ENCODE measurements around the gene CEP95.
"Not testable (repeated sequence)": the region's sequence is repeated elsewhere in the genome, so short reads cannot be mapped to it uniquely, and the experiment has no call there.

Gene CEP95

DNA sequence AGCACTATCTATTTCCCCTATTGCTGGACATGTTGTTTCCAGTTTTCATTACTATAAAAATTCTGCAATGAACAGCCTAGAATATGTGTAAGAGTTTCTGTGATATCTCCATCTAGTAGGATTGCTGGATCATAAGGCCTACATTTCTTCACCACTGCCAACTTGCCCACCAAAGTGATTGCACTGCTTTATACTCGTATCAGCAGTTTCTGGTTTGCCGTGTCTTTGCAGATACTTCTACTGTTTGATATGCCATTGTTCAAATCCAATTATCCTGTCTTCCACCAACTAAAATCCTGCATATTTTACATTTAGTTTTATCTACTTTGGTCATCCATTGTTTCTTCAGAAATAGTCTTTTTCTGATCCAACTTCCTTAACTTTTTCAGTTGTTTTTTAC lies 21.1 kb downstream of the CEP95 start:
- DNase-seq: no peak

DNA sequence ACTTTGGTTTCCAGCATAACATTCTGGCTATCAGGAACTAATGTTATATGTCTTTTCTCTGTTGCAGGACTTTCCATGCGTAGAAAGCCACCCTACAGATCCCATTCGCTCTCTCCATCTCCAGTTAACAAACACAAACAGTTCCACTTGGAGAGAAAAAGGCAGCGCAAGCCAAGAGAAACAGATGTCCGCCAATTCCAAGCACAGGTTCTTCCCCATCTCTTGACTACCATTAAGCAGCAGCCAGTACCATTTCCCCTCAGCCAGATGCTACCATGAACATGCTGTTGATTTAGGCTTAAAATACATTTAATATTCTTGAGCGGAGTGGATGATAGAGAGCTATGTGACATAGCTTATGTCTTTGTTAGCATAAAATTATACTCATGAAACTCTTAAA lies 22.4 kb downstream of the CEP95 start:
- no peak for DNase-seq

DNA sequence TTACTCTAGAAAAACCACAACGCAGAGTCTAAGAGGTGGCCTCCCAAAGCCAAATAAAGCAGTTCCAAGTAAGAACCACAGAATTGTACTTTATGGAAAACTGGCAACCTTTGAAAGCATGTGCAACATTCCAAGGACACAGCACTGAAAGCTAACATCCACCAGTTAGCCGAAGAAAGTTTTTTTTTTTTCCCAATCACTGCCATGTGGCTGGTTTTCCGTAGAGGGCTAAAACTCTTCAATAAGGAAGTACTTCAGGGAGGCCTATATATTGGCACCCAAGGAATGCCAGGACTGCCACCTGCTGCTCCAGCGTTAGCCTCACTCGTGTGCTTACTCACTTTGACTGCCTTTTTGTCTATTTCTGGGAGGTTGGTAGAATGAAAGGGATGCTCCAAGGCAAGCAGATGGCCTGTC lies 25.2 kb downstream of the CEP95 start:
- DNase-seq: no peak

DNA sequence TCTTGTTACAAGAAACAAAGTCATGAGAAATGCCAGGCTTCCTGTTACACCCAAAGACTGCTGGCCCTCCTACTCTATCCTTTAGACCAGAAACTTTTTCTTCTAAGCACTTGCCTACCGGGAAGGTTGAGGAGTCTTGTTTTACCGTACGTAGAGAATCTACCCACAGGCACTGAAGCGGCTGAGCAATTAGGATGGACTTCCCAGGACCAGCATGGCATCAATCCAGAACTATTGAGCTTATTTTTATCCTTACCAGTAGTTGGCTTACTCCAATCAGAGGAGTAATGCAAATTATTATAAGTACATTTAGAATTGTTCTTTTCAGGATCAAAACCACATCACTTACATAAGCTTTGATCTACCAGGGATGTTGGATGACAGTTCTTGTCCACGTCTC lies 25.6 kb downstream of the CEP95 start:
- DNase-seq: no peak

DNA sequence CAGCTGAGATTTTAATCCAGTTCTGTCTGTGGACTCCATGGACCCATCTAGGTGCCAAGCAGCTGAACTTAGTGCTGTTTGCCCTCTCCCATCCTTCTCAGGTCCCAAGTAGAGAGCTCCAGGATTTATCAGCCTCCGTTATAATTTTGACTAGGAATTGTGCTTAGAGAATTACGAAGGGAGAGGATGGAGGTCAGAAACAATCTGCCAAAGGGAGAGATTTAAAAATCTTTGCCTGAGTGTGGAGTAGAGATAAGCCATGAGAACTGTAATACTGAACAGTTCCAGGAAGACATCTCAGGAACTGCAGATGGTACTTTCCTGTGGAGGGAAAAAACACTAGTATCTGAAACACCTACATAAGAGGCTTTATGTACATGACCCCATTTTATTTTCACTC lies 27.0 kb downstream of the CEP95 start:
- no peak for DNase-seq

DNA sequence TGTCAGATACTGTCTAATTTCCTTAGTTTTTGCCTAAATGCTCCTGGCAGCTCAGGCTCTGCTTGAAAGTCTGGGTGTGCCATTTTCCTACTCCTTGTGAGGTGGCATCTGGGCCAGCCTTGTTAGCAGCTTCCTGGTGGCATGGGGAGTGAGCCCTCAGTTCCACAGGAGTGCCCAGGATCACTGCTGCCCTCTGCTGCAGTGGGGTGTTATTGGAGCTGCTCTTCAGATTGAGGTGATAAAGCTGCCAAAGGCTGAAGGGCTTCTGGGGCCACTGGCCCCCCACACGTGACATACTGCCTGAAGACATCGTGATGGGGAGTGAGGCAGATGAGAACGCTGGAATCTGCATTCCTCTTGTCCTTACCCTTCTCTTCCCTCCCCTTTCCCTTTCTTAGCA lies 27.4 kb downstream of the CEP95 start:
- no peak for DNase-seq

DNA sequence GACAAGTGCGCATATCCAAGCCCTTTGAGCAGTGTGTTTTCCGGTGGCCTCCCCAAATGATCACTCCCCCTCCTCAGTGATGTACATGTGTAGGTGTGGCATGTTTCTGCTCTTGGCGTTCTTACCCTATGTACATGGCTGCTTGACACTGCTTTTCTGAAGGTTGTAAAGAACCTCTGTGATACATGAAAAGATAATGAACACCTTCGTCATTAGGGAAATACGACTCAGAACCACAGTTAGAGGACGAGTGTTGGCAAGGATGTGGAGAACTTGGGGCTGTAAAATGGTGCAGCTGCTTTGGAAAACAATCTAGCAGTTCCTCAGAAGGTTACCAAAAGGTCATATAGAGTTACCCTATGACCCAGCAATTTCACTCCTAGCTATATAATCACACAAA lies 28.6 kb downstream of the CEP95 start:
- no peak for DNase-seq

DNA sequence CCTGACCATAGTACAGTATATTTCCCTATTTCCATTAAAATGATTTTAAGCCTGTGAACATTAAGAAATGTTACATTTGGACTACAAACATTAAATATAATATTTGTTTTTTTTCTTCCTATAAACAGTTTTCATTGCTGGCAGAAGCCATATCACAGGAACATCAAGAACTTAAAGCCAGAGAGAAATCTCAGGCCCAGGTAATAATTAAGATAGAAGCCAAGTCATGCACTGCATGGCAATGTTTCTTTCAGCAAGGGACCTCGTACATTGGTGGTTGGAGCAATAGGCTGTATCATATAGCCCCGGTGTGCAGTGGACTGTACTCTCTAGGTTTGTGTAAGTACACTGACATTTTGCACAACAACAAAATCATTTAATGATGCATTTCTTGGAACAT lies 30.1 kb downstream of the CEP95 start:
- DNase-seq: no peak

DNA sequence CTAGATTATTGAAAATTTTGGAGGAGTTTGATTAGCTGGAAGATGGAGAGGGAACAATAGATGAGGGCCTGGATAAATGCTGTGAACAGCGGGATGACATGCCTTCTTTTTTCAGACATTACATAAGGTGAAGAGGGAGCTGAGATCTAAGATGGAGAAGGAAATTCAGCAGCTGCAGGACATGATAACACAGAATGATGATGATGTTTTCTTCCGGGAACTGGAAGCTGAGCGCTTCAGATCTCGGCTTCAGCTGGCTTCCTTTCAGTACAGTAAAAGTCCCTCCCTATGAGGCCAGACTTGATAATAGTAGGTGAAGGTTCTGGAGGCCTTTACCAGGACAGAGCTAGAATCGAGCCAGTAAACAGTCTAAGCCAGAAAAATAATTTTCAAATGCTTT lies 30.7 kb downstream of the CEP95 start:
- no peak for DNase-seq

DNA sequence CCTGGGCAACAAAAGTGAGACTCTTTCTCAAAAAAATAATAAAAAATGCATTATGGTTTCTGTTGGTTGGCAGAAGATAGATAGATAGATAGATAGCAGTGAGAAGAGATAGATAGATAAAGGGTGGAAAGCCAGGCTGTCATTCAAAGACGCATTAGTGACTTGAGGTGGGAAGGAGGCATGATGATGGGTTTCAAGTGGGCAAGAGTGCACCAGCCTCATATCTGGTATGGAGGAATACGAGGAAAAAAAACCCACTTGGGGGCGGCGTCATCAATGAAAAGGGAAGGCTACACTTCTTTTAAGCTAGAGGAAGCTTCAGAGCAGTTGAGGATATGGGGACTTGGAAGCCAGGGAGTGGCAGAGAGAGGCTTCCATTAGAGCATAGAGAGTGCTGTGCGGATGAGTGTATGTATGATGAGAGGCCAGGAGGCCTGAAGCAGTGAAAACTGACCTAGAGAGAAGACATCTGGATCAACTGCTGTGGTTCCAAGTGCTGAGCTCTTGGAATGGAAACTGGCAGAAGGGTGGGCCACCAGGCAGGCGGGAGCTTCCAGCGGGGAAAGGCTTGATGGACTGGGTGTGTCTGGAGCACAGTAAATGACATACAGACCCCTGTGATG lies 31.8 kb downstream of the CEP95 start:
- no peak for DNase-seq

DNA sequence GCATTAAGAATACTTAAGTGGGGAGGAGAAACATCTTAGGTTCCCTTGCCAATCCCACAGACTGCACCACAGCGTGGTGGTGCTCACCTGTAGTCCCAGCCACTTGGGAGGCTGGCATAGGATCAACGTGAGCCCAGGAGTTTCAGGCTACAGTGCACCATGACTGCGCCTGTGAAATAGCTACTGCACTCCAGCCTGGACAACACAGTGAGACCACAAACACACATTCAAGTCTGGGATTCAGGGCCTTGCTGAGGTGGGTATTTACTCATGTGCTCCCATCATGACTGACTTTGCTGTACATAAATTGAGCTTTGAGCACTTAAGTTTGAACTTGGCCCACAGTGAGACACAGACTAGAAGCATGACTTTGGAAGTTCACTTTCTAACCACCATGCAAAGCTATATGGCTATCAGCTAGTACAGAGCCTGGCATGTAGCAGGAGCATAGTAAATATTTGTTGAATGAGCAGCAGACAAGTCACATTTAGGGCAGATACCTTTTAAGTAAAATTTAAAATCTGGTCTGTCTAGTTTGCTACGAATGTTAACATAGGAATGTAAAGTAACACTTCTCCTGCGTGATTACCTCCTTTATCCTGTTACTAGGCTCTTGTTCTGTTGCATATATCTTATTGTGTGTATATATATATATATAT lies 33.5 kb downstream of the CEP95 start:
- no peak for DNase-seq

DNA sequence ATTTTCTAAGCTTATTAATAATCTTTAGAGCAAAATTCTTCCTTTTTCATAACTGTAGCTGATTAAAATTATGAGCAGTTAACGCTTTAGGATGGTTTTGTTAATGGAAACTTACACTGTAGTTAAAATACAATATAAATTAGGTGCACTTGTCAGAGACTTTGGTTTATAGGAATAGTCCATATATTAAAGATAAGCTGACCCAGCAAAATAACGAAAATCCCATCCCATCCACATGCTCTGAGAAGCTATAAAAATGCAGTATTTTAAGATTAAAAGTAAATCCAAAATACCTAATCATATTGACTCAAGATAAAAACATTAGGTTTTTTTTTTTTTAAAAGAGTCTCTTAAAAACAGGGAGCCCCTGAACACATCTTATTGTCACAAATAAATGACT lies 38.0 kb downstream of the CEP95 start:
- DNase-seq: no peak

DNA sequence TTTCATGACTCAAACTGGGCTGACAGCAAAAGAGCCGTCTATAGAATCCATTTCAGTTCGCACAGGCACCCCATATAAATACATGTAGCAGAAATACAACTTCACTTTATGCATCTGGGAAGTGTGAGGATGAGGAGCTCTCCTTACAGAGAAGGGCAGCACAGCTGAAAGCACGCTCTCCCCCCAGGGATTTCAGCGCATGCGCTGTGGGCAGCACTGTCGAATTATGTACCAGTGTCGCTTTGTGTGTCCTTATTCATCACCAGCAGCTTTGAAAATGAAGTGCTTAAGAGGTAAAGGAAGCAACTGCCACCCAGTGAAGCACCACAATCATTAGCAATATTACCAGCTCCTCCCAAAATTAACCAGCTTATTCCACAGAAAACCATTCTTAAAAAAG lies 39.9 kb downstream of the CEP95 start:
- DNase-seq: peak; percentile 15

DNA sequence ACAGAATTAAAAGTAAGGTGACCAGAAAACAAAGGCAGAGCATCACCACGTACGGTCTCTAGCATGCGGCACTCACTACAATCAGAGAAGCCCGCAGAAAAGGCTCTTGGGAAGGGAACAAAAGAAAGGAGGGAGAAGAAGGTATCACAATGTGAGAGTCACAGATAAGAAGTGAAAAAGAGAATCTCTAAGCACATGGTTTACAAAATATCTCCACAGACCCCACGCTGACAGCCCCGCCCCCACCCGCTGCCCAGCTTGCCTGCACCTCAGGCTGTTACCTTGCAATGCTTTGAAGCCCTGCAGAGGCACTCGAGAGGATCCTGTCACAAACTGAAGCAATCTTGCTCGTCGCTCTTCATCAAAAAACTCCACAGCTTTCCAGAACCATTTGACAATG lies 40.5 kb downstream of the CEP95 start:
- DNase-seq: no peak

DNA sequence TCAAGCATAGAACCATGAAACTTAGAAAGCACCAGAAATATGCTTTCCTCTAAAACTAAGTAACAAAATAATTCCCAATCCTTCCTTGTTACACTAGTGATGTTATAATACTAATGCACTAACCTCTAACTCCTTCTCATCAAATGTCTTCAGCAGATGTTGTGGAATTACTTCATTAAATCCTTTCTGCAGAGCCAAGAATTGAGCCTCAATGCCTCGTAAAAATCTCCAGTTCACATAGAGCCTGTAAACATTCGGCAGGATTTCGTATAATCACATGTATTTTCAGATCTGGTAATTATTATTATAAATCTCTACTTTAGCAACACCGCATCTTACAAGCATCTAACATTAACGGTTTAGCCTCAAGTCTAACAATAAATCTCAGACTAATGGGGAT lies 44.7 kb downstream of the CEP95 start:
- no peak for DNase-seq

DNA sequence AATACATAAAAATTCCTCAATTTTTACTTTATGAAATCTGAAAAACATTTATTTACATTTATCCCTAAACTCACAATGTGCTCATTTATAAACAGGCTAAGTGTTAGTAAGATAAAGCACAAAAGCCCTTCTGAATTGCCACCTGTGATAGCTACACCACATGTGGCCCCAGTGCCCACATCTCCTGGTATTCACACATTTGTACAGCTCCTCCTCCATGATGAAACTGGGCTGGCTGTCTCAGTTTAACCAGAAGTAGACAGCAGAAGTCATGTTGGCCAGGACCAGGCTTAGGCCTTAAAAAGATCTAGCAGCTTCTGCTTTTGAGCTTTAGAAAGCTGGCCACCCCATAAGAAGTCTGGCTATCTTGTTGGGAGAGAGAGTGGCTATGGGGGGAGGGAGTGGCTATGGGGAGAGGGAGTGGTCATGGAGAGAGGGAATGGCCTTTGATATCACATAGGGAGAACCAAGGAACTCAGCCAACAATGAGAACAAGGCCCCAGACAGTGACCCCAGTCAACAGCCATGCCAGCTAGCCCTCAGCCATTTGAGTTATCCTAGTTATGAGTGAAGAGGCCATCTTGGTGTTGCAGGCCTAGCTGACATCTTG lies 47.4 kb downstream of the CEP95 start:
- no peak for DNase-seq

DNA sequence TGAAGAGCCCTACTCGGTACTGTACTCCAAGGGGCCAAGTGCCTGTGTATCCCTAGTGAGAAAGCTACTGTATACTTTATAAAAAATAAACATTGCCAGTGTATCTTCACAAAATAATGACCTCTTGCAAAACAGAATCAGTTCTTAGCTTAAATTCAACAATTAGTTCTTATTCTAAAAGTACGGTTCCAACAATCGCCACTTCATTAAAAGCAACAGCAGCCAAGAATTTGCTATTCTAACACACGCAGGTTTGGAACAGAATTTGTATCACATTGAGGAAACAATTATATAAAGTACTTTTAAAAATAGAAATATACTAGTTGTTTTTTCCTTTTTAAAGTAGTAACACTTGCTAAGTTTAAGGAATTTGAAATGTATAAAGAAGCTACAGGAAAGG lies 48.5 kb downstream of the CEP95 start:
- DNase-seq: no peak

DNA sequence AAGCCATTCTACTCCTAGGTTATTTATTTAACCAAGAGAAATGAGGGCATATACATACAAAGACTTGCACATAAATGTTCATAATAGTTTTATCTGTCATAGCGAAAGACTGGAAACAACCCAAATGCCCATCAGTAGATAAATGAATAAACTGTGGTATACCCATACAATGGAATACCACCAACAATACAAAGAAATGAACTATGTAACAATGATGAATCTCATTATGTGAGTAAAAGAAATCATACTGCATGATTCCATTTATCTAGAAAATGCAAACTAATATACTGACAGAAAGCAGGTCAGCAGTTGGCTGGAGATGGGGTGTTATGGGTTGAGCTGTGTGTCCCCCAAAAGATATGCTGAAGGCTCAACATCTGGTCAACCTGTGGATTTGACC lies 57.3 kb downstream of the CEP95 start:
- no peak for DNase-seq

DNA sequence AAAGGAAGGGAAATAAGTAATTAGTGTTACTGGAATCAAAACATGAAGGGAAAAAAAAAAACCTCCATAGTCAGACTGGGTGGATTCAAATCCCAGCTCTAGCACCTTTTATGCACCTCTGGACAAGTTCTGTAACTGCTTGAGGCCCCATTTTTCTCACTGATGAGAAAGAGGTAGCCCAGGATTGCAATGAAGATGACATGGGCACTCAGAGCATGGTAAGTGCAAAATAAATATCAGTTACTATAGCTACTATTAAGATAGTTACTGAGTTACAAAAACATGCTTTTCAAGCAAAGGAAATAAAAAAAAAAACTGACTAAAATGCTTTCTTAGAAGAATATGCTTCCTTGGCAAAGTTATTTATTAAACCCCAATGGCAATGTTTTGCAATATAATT lies 58.8 kb downstream of the CEP95 start:
- DNase-seq: no peak

DNA sequence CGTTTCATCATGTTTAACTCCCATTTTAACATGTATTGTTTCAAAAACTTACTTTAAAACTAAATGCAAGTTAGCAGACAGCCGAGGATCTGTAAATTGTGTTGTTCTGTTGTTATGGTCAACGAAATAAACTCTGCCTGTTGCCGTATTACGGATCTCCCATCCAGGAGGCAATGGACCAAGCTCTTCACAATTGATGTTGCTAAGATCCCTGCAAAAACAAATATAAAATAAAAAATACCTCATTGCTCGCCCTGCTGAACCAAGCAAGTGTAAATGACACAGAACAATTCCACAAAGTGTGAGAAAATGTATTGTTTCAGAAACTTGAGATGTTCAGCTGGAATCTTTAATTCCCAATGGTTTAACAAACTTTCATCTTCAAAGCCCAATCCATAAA lies 65.0 kb downstream of the CEP95 start:
- no peak for DNase-seq

DNA sequence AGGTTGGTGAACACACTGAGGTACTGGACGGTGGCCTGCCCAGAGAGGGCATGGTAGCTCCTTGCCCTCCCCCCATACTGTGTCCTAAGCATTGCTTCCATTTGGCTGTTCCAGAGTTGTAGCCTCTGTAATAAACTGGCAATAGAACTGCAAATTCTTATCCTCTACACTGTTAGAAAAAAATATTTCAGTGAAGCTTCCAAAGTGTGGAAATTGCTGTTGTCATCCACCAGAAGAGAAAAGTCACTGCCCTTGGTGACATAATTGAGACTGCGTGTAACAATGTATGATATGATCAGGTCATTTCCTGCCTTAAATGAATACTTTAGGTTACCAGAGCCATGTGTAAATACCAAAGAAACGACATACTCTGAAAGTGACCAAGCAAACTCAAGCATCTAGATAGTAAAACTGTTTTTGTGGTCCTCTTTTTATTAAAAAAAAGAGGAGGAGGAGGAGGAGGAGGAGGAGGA lies 65.9 kb downstream of the CEP95 start:
- no peak for DNase-seq

DNA sequence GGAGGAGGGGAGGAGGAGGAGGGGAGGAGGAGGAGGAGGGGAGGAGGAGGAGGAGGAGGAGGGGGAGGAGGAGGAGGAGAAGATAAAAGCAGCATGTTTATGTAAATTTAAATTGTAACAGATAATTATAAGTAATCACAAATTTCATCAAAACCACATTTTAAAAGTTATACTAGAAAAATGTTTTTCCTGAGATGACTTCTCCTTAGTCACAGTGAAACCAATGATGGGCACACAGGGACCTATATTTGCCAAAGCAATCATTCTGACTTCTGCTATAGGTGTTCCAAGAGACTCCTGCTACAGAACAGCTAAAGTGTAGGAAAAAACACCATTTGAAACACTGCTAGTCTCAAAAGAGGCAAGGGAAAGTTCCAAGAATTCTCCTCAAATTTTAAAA lies 66.4 kb downstream of the CEP95 start:
- no peak for DNase-seq

DNA sequence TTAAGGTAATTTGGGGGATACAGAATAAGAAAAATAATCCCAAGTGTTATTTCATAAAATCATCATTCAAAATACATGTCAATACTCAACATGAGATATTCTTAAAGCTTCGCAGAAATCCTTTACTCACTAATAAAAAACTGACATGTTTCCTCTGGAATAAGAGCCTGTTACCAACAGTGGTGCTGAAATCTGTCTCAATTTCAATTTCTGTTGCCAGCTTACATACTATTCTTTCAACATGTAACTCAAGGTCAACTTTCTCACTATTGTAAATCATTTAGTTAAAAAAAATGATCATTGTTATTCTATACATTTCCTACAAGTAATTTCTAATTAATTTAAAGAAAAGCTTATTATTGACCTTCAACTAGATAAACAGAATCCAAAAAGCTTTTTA lies 67.9 kb downstream of the CEP95 start:
- no peak for DNase-seq

DNA sequence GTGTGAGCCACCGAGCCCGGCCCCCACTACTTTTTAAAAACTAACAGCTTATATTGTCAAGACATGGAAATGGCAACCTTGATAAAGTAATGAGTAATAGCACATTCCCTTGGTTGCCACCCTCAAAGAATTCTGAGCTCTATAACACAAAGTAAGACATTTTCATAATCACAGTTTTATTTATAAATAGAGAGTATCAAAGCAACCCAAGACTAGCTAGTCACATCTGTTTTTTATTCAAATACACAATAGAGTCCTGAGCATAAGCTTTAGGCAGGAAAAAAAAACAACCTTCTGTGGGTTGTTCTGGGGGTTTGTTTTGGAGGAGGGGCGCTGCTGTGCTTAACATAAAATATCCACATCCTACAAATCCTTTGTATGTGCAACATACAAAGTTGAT lies 68.7 kb downstream of the CEP95 start:
- DNase-seq: no peak

DNA sequence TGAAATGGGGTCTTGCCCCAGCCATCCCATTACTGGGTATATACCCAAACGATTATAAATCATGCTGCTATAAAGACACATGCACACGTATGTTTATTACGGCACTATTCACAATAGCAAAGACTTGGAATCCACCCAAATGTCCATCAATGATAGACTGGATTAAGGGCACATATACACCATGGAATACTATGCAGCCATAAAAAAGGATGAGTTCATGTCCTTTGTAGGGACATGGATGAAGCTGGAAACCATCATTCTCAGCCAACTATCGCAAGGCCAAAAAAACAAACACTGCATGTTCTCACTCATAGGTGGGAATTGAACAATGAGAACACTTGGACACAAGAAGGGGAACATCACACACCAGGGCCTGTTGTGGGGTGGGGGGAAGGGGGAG lies 70.2 kb downstream of the CEP95 start:
- DNase-seq: not testable (repeated sequence)
